Stimulated activated CD8-positive, alpha-beta memory T cell treated with anti-CD3 and anti-CD28 coated beads, Interleukin-15, amount 100 ng/mL, for 48 hours (primary cell): ENCODE data around the gene SORCS1.

ENCODE experiments used
- DNase-seq, 2 donors: peaks; one replicate each; pipeline ENCODE4 v3.0.0-alpha.2; 2020; ENCODE audit warnings: low read depth in 2 of 2

Gene SORCS1

GRCh38 chr10:106593876-106594275 is 570.6 kb downstream of the SORCS1 start:
- no peak for DNase-seq

GRCh38 chr10:106592396-106592795 is 572.1 kb downstream of the SORCS1 start:
- DNase-seq, result no peak

GRCh38 chr10:106582291-106582690 is 582.2 kb downstream of the SORCS1 start:
- DNase-seq, result no peak

GRCh38 chr10:106577756-106578155 is 586.8 kb downstream of the SORCS1 start:
- no peak for DNase-seq

GRCh38 chr10:106577266-106577665 is 587.2 kb downstream of the SORCS1 start:
- DNase-seq, result no peak

GRCh38 chr10:106576534-106576933 is 588.0 kb downstream of the SORCS1 start:
- no peak for DNase-seq

- no peak for DNase-seq
Observed at GRCh38 chr10:106573106-106573505, 591.4 kb downstream of the SORCS1 start.

- no peak for DNase-seq
Observed at GRCh38 chr10:106571192-106571946, 593.1 kb downstream of the SORCS1 start.

- DNase-seq, result no peak
Observed at GRCh38 chr10:106570268-106570667, 594.2 kb downstream of the SORCS1 start.

- no peak for DNase-seq
Observed at GRCh38 chr10:106567629-106568028, 596.9 kb downstream of the SORCS1 start.

GRCh38 chr10:106566873-106567272 is 597.6 kb downstream of the SORCS1 start:
- DNase-seq, result no peak

- DNase-seq, result no peak
Observed at GRCh38 chr10:106565546-106565945, 599.0 kb downstream of the SORCS1 start.

- no peak for DNase-seq
Observed at GRCh38 chr10:106563384-106563783, 601.1 kb downstream of the SORCS1 start.

GRCh38 chr10:106560925-106561640 is 603.4 kb downstream of the SORCS1 start:
- no peak for DNase-seq

GRCh38 chr10:106559442-106559841 is 605.1 kb downstream of the SORCS1 start:
- DNase-seq, result no peak

GRCh38 chr10:106557951-106558733 is 606.4 kb downstream of the SORCS1 start:
- no peak for DNase-seq

GRCh38 chr10:106557053-106557452 is 607.5 kb downstream of the SORCS1 start:
- no peak for DNase-seq

- no peak for DNase-seq
Observed at GRCh38 chr10:106555599-106555998, 608.9 kb downstream of the SORCS1 start.

- no peak for DNase-seq
Observed at GRCh38 chr10:106551501-106552062, 612.9 kb downstream of the SORCS1 start.

GRCh38 chr10:106548832-106549231 is 615.7 kb downstream of the SORCS1 start:
- DNase-seq, result no peak

GRCh38 chr10:106547047-106547635 is 617.4 kb downstream of the SORCS1 start:
- no peak for DNase-seq

GRCh38 chr10:106542461-106542860 is 622.0 kb downstream of the SORCS1 start:
- no peak for DNase-seq
